ENCODE measurements around the gene PI4KB.
"Not testable (repeated sequence)": the region's sequence is repeated elsewhere in the genome, so short reads cannot be mapped to it uniquely, and the experiment has no call there.

The PI4KB gene

GRCh38 chr1:151327223-151327902 is at the start of gene PI4KB:
PI4KB (minus strand) TSS chr1:151327416; CDS start chr1:151316481, 10,935 bp downstream.
- DNase-seq: peak; percentile 100

DNA sequence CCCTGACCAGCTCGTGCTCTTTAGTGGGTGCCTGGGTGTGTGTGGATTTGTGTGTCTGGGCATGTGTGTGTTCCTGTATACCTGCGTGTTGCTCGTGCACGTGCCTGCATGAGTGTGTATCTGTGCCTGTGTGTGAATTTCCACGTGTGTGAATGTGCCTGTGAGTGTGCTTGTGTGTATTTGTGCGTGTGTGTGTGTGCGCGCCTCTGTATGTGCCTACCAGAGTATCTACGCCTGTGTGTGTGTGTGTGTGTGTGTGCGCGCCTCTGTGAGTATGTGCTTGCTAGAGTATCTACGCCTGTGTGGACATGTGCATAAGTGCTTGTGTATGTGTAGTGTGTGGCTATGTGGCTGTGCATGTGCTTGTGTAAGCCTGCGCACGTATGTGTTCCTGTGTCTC is 46.0 kb upstream of the PI4KB start:
- DNase-seq: no peak

- DNase-seq: no peak
Observed at GRCh38 chr1:151372058-151372934, 45.1 kb upstream of the PI4KB start, which contains the start of gene SELENBP1. SELENBP1 (minus strand) TSS chr1:151372705; CDS start chr1:151372641, 64 bp downstream.

GRCh38 chr1:151371370-151372057 is 44.3 kb upstream of the PI4KB start:
- no peak for DNase-seq

DNA sequence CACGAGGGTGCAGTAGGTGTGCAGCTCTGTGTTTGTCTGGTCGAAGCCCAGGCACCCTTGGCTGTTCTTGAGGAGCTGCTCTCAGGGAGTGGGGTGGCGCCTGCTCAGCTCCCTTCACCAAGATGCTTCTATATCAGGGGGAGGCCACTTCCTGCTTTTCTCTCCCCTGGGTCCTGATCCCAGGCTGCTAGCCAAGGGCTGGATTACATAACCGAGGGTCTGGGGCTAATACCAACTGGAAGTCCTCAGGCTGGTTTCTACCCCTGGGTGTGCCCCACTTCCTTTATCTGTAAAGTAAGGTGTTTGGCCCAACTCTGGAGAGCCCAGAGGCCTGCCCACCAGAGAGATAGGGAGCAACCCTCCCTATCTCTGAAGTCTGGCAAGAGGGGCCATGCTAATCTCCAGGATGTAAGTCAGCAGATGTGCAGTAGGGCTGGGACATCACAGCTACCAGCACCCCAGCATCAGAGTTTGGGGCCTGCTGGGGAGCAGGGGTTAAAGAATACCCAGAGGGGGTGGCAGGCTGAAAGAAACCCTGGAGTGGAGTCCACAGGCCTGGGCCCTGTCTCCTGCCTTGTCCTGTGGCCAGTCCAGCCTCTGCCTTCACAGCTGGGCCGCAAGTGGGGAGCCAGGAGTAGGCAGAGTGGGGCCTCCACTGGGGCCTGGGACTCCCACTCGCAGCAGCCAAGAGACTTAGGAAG is 43.1 kb upstream of the PI4KB start:
- DNase-seq: no peak

GRCh38 chr1:151369621-151370048 is 42.4 kb upstream of the PI4KB start:
- DNase-seq: no peak

- DNase-seq: no peak
Observed at GRCh38 chr1:151369302-151369610, 42.0 kb upstream of the PI4KB start.

DNA sequence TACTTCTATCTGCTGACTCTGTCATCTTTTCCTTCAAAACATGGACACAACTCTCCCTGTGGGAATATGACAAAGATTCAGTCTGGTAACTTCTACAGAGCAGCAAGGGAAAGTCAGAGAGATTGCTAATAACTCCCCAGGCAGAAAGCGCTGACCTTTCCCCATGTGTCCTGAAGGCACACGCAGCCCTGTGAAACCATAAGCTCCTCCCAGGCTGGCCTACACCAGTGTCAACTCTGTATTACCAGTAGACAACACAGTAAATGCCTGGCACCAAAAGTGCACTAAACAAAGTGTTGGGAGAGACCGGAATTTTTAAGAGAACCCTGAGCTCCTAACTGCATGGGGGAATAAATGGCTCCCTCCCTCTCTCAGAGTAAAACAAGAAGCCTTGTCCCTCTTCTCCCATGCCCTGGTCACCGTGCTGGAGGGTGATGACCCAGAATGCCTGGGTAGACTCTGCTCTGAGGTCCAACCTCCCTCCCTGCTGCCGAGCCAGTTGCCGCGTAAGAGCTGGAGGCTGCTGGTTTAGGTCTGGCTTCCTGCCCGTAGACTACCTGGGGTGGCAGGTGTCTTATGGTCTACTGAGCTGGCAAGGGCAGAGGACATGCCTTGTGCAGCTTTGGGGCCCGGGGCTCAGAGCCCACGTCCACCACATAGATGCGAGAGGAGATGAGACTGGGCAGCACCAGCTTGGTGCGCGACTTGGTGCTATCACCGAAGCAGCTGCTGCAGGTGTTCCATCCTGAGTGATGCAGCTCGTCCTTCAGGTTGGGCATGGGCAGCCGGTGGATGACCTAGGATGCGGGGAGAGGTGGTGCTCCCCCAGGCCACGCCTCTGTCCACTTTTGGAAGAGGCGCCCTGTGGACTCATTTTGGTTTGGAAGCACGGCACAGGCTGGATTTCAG is 41.4 kb upstream of the PI4KB start:
- DNase-seq: no peak

GRCh38 chr1:151367658-151368392 is 40.6 kb upstream of the PI4KB start:
- DNase-seq: no peak

DNA sequence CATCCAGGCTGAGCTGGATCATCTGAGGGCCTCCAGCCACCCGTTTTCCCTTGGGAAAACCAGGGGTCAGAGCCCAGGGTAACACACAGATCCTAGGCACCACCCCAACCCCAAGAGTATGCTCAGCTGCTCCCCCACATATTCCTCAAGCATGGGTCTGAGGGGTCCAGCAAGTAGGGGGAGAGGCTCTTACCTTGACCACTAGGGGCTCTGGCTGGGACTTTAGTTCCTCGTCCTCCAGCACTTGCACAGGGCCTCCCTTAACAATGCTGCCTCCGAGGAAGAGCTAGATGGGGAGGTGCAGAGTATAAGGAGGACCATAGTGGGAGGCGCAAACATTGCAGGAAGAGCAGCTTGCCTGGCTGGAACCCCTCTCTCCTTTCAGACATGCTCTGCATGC is 37.8 kb upstream of the PI4KB start:
- no peak for DNase-seq

GRCh38 chr1:151362308-151363155 is 35.3 kb upstream of the PI4KB start:
- no peak for DNase-seq

DNA sequence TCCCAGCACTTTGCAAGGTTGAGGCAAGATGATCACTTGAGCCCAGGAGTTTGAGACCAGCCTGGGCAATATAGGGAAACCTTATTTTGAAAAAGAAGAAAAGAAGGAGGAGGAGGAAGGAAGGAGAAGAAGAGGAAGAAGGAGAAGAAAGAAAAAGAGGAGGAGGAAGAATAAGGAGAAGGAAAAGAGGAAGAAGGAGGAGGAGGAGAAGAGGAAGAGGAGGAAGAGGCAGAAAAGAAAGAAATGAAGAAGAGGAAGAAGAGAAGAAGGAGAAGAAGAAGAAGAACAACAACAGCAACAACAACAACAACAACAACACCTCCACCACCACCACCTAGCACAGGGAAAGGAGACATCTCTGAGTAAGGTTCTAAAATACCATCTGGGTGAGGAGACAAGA is 34.7 kb upstream of the PI4KB start:
- DNase-seq: no peak

- DNase-seq: no peak
Observed at GRCh38 chr1:151356696-151357095, 29.5 kb upstream of the PI4KB start.

GRCh38 chr1:151352021-151352718 is 25.0 kb upstream of the PI4KB start:
- no peak for DNase-seq

DNA sequence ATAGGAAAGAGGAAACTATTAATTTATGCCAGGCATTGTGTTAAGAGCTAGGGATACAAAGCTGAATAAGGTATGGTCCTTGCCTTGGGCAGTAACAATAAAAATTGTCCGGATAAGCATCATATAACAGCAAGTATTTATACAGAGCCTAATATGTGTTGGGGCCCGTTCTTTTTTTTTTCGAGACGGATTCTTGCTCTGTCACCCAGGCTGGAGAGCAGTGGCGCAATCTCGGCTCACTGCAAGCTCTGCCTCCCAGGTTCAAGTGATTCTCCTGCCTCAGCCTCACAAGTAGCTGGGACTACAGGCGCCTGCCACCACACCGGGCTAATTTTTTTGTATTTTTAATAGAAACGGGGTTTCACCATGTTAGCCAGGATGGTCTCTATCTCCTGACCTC is 23.1 kb upstream of the PI4KB start:
- DNase-seq: not testable (repeated sequence)

GRCh38 chr1:151347523-151348246 is 20.5 kb upstream of the PI4KB start:
- DNase-seq: no peak

GRCh38 chr1:151346769-151347522 is 19.7 kb upstream of the PI4KB start, which contains the start of gene RFX5:
RFX5 (minus strand) TSS chr1:151347252; CDS start chr1:151346320, 932 bp downstream.
- peak; percentile 100 for DNase-seq

Measured in NCI-H526 treated with DMSO at 0.1 percent for 48 hours (cell line).